Measurements from ENCODE around the gene UTS2R. TPM values are rescaled to one million over a fixed set of nuclear protein-coding genes. Genes with fewer than 3 reads are reported as not detected.

UTS2R gene
- total and polyA plus RNA-seq, 2 of the 4 experiments (the other 2 are of a cell fraction), result not detected

- Histone ChIP-seq H3K9me3 (ENCODE audit: control insufficient read depth, insufficient read depth, low read length) (no peaks in the 10 kb centered on the region), H2BK120ac (ENCODE audit: low read depth, low read length) (no peak overlapping the region), H3K23ac (ENCODE audit: low read depth, low read length) (no peak overlapping the region), H3K4me3 (ENCODE audit: insufficient read depth, low read depth, low read length) (no peak overlapping the region), H3K79me1 (ENCODE audit: low read depth in 1 of 2, low read length in 2 of 2) (no peaks in the 10 kb centered on the region), H3K4me1 (ENCODE audit: control insufficient read depth, insufficient read depth, low read length) (peaks cover under 1% of the 10 kb centered on the region; the same call in 1 of the 2 replicates), H3K27ac (ENCODE audit: insufficient read depth, low read length) (no peak overlapping the region), H2BK20ac (ENCODE audit: low read depth, low read length) (no peak overlapping the region), H2AFZ (replicated peaks; ENCODE audit: low read length, poor library complexity) (peak overlapping the region; percentile 43), H3K4ac (ENCODE audit: low read depth, low read length) (no peak overlapping the region), H3K14ac (replicated peaks; ENCODE audit: low read depth, low read length) (no peak overlapping the region), H2BK15ac (ENCODE audit: low read depth, low read length) (no peak overlapping the region), H3K9ac (ENCODE audit: low read depth, low read length) (no peak overlapping the region), H3K36me3 (ENCODE audit: control insufficient read depth, insufficient read depth, low read length) (no peaks in the 10 kb centered on the region), H2AK9ac (replicated peaks; ENCODE audit: low read depth, low read length, poor library complexity) (no peak overlapping the region), H4K91ac (ENCODE audit: insufficient read depth, low read depth, low read length) (no peak overlapping the region), H4K20me1 (ENCODE audit: insufficient read depth, low read length) (peaks cover 7% of the 10 kb centered on the region; the same call in 1 of the 2 replicates), H4K8ac (ENCODE audit: low read depth in 2 of 2, low read length in 2 of 2) (no peak overlapping the region), H3K18ac (ENCODE audit: low read depth, low read length) (no peak overlapping the region), H3K56ac (ENCODE audit: extremely low read depth, insufficient read depth, low read length) (no peak overlapping the region), H3K4me2 (ENCODE audit: low read depth, low read length) (no peak overlapping the region), H2BK5ac (ENCODE audit: low read depth, low read length, poor library complexity, severe bottlenecking) (no peak overlapping the region), H2AK5ac (ENCODE audit: low read depth, low read length) (no peak overlapping the region), H4K5ac (ENCODE audit: low read depth, low read length) (no peak overlapping the region), H3K27me3 (ENCODE audit: control insufficient read depth, insufficient read depth, low read length) (peaks cover 19% of the 10 kb centered on the region), H3K9me1 (ENCODE audit: insufficient read depth, low read length) (no peaks in the 10 kb centered on the region)
- ATAC-seq (ENCODE audit: low read depth) (no peak), DNase-seq (no peak)
- ChIA-PET POLR2A (ENCODE audit: unreplicated experiment) (no interaction called here), CTCF (no interaction called here)
- intact Hi-C loops (cut with micrococcal nuclease) (loop anchor here (1.0 kb wide), 1 partner anchor 144 kb away; no protein-coding TSS in a partner anchor), dilution Hi-C loops (cut with HindIII; ENCODE audit: low sequenced_read_pairs, unreplicated experiment) (no loop called here), in situ Hi-C loops (cut with MboI; ENCODE audit: low sequenced_read_pairs) (loop anchor here (5.0 to 10.0 kb wide), 3 partner anchors 57 to 424 kb away; no protein-coding TSS in a partner anchor)
- whole genome bisulfite sequencing, 2 experiments (ENCODE audit: extremely low coverage in 2 of 2, insufficient read length in 1 of 2), result 96% methylated on average over 8 of the region's 28 CpGs; no CpG with 5 or more reads in 1 of the 2 experiments
- BruUV-seq (replicated peaks), result no TSS peak
- TF ChIP-seq RAD21 (IDR thresholded peaks at IDR 0.05; ENCODE audit: low read length) (no peak), CTCF (conservative IDR thresholded peaks at IDR 0.05; ENCODE audit: low read depth, low read length) (no peak), FOS (IDR thresholded peaks at IDR 0.05; ENCODE audit: low read depth, low read length) (no peak), RFX5 (IDR thresholded peaks at IDR 0.05; ENCODE audit: low read depth, low read length) (no peak), MAZ (IDR thresholded peaks at IDR 0.05; ENCODE audit: borderline replicate concordance, low read depth, low read length) (no peak), MXI1 (IDR thresholded peaks at IDR 0.05; ENCODE audit: borderline replicate concordance, low read depth, low read length) (no peak), ELK1 (IDR thresholded peaks at IDR 0.05; ENCODE audit: borderline replicate concordance, low read depth, low read length) (no peak), USF2 (IDR thresholded peaks at IDR 0.05; ENCODE audit: low read depth, low read length) (no peak), CHD1 (IDR thresholded peaks at IDR 0.05; ENCODE audit: low read depth, low read length) (no peak), POLR2A (IDR thresholded peaks at IDR 0.05; ENCODE audit: low read depth, low read length) (no peak), BHLHE40 (IDR thresholded peaks at IDR 0.05; ENCODE audit: low read depth, low read length) (no peak), NFE2L2 (IDR thresholded peaks at IDR 0.05; ENCODE audit: low read depth, low read length) (no peak), RCOR1 (IDR thresholded peaks at IDR 0.05; ENCODE audit: insufficient replicate concordance, low read length) (no peak), MAFK (IDR thresholded peaks at IDR 0.05; ENCODE audit: low read depth, low read length) (no peak), CEBPB (IDR thresholded peaks at IDR 0.05; ENCODE audit: low read depth, low read length) (no peak)
These were observed 21.2 kb upstream of the UTS2R start for GRCh38 chr17:82350182-82351030.

Data from IMR-90 (cell line).